KMS-11 (cell line): Measurements from ENCODE around the gene RNF225.

ENCODE experiments used
- H2AFZ ChIP-seq: fragments of 200-600 bp; sonication (generic); 2 replicates; pipeline ENCODE4 v1.6.1; 2016; ENCODE audit warnings: antibody characterized with exemption, mixed run types, low read depth
- H3K27ac ChIP-seq: fragments of 200-600 bp; sonication (generic); 2 replicates; pipeline ENCODE4 v1.6.1; 2016; ENCODE audit warnings: mild to moderate bottlenecking, mixed run types
- H3K27me3 ChIP-seq: fragments of 200-600 bp; sonication (generic); 2 replicates; pipeline ENCODE4 v1.6.1; 2017; ENCODE audit warnings: mild to moderate bottlenecking, low read depth, mixed run types, moderate library complexity; ENCODE audit not compliant: insufficient read depth
- H3K36me3 ChIP-seq: fragments of 200-600 bp; sonication (generic); 2 replicates; pipeline ENCODE4 v1.6.1; 2017; ENCODE audit warnings: mild to moderate bottlenecking, mixed run types; ENCODE audit not compliant: insufficient read depth
- H3K4me1 ChIP-seq: fragments of 200-600 bp; sonication (generic); 2 replicates; pipeline ENCODE4 v1.6.1; 2016; ENCODE audit warnings: mild to moderate bottlenecking, low read depth, mixed run types; ENCODE audit not compliant: poor library complexity, severe bottlenecking
- H3K4me2 ChIP-seq: fragments of 200-600 bp; sonication (generic); 2 replicates; pipeline ENCODE4 v1.7.0; 2016; ENCODE audit warnings: mild to moderate bottlenecking, mixed run types
- H3K4me3 ChIP-seq: fragments of 200-600 bp; sonication (generic); IDR thresholded peaks from 2 replicates; pipeline ENCODE4 v1.6.1; 2017; ENCODE audit warnings: low read depth, low read length, mixed read lengths; ENCODE audit not compliant: insufficient read depth
- H3K79me2 ChIP-seq: fragments of 200-600 bp; sonication (generic); 2 replicates; pipeline ENCODE4 v1.6.1; 2016; ENCODE audit warnings: low read depth, mixed run types; ENCODE audit not compliant: insufficient read depth
- H3K9ac ChIP-seq: fragments of 200-600 bp; sonication (generic); 2 replicates; pipeline ENCODE4 v1.6.1; 2016; ENCODE audit warnings: mild to moderate bottlenecking, mixed run types
- H4K20me1 ChIP-seq: fragments of 200-600 bp; sonication (generic); 2 replicates; pipeline ENCODE4 v1.6.1; 2016; ENCODE audit warnings: mild to moderate bottlenecking, mixed run types; ENCODE audit not compliant: insufficient read depth
- TF ChIP-seq, protein P1 (sequence below): fragments of 200-600 bp; sonication (generic); conservative IDR thresholded peaks from 2 replicates; pipeline ENCODE4 v1.6.1; 2017; ENCODE audit warnings: low read depth, mild to moderate bottlenecking, antibody characterized with exemption, low read length, moderate library complexity, mixed read lengths

RNF225 gene

DNA sequence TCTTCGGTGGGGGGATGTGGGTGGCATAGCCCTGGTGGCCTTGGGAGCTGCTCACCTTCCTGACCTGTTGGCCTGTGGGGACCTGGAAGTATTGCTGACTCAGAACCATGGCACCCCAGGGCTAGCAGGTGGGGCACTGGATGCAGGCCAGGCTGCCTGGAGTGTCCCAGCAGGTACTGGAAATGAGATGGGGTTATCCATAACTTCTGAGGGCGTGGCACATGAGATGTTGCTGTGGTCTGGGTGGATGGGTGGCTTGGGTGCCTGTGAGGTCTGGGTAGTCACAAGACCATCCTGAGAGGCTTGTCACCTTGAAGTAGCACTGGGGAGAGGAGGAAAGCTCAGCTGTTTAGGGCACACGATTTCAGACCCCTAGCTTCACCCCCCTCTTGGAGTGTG, 636 bp upstream of the RNF225 start:
- Histone ChIP-seq H3K27me3 (no peaks in the 10 kb centered on the region), H3K79me2 (peaks cover 27% of the 10 kb centered on the region), H3K9ac (no peak overlapping the region), H4K20me1 (peaks cover 8% of the 10 kb centered on the region), H2AFZ (no peak overlapping the region), H3K4me1 (peaks cover 18% of the 10 kb centered on the region), H3K4me3 (no peak overlapping the region), H3K4me2 (no peak overlapping the region), H3K36me3 (peaks cover 14% of the 10 kb centered on the region; the same call in 1 of the 2 replicates), H3K27ac (no peak overlapping the region)
- TF ChIP-seq, protein P1, sequence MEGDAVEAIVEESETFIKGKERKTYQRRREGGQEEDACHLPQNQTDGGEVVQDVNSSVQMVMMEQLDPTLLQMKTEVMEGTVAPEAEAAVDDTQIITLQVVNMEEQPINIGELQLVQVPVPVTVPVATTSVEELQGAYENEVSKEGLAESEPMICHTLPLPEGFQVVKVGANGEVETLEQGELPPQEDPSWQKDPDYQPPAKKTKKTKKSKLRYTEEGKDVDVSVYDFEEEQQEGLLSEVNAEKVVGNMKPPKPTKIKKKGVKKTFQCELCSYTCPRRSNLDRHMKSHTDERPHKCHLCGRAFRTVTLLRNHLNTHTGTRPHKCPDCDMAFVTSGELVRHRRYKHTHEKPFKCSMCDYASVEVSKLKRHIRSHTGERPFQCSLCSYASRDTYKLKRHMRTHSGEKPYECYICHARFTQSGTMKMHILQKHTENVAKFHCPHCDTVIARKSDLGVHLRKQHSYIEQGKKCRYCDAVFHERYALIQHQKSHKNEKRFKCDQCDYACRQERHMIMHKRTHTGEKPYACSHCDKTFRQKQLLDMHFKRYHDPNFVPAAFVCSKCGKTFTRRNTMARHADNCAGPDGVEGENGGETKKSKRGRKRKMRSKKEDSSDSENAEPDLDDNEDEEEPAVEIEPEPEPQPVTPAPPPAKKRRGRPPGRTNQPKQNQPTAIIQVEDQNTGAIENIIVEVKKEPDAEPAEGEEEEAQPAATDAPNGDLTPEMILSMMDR, result no peak

DNA sequence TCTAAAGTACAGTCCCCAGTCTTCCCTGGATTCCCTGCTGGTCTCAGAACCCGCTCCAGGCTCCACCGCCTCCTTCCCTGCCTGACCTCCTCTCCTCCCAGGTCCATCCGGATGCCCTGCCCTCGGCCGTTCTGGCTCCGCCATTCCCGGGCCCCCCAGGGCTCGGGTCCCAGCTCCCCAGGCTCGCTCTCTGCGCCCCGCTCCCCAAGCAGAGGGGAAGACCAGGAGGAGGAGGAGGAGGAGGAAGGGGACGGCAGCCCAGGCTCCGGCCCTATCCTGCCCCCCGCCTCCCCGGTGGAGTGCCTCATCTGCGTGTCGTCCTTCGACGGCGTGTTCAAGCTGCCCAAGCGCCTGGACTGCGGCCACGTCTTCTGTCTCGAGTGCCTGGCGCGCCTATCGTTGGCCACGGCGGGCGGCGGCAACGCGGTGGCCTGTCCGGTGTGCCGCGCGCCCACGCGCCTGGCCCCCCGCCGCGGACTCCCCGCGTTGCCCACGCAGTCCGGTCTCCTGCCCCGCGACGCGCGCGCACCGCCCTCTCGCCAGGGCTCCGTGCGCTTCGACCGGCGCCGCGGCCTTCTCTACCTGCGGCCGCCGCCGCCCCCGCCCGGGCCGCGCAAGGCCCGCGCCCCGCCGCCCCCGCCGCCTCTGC, 647 bp downstream of the RNF225 start:
- H3K27ac ChIP-seq, result no peak overlapping the region
- TF ChIP-seq, protein P1, result no peak
- no peak overlapping the region for H3K4me3 ChIP-seq
- H3K4me2 ChIP-seq, result no peak overlapping the region
- H3K36me3 ChIP-seq, result peaks cover 10% of the 10 kb centered on the region; the same call in 1 of the 2 replicates
- H3K27me3 ChIP-seq, result no peaks in the 10 kb centered on the region
- H2AFZ ChIP-seq, result no peak overlapping the region
- H3K79me2 ChIP-seq, result peaks cover 14% of the 10 kb centered on the region
- peaks cover 13% of the 10 kb centered on the region for H3K4me1 ChIP-seq
- H3K9ac ChIP-seq, result no peak overlapping the region
- 0 out of 2 replicates have a peak, but pooled peaks cover under 1% of the 10 kb centered on the region for H4K20me1 ChIP-seq

DNA sequence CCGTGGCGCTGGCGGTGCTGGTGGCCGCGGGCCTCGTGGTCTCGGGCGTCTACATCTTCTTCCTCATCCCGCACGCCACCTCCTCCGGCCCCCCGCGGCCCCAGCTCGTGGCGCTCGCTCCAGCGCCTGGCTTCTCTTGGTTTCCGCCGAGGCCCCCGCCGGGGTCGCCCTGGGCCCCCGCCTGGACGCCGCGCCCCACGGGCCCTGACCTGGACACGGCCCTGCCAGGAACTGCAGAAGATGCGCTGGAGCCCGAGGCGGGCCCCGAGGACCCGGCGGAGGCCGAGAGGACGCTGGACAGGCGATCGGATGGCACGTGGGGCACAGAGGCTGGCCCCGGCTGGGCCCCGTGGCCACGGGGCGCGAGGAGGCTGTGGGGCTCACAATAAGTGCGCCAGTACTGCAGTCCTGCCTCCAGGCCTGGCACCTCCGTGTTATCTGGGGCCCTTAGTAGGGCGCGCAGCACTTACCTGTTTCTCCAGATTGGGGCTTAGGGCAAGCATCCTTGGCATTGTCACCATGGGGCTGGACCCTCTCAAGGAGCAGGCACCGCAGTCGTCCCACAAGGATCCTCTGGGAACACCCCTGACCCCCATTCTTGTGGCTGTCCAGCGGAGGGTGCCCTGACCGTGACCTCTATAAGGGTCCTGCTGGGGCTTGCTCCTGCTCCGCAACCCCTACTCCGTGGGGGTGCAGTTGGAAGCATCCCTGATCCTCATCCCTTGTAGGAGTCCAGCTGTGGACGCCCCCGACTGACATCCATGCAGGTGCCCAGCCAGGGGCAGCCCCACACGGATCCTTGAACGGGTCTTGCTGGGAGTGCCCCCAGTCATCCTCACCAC, 1.5 kb downstream of the RNF225 start:
- Histone ChIP-seq H3K4me2 (no peak overlapping the region), H3K27ac (no peak overlapping the region)

DNA sequence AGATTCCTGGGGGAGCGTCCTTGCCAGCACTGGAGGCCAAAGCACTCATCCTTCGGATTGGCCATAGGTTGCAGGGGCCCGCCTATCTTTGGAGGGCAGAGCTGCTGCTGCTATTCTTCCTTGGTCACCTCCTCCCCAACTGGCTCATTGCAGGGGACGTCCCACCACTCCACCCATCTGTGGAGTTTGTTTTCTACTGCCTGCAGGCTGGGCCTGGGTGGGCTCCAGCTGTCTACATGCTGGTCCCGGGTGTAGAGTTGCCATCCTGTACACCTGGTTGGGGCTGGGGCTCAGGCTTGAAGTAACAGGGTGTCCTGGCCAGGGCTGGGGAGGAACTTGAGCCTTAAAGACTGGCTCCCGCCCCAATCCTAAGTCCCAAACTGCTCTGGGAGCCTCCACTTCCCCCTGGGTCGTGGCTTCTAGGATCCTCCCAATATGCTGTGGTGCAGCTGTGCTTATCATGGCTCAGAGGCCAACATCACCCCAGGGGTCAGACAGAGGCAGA, 2.1 kb downstream of the RNF225 start:
- TF ChIP-seq, protein P1, result no peak
- peaks cover 13% of the 10 kb centered on the region for H3K4me1 ChIP-seq
- H2AFZ ChIP-seq, result no peak overlapping the region
- no peaks in the 10 kb centered on the region for H3K79me2 ChIP-seq
- H3K27ac ChIP-seq, result no peak overlapping the region
- H3K36me3 ChIP-seq, result peaks cover 5% of the 10 kb centered on the region; the same call in 1 of the 2 replicates
- H3K27me3 ChIP-seq, result no peaks in the 10 kb centered on the region
- no peak overlapping the region for H3K9ac ChIP-seq
- no peak overlapping the region for H3K4me3 ChIP-seq
- no peak overlapping the region for H3K4me2 ChIP-seq
- no peaks in the 10 kb centered on the region for H4K20me1 ChIP-seq

More for the DNA sequence above, 1.5 kb downstream of the RNF225 start:
- TF ChIP-seq, protein P1, result no peak
- no peak overlapping the region for H3K4me3 ChIP-seq
- peaks cover 6% of the 10 kb centered on the region; the same call in 1 of the 2 replicates for H3K79me2 ChIP-seq
- peaks cover 11% of the 10 kb centered on the region for H3K4me1 ChIP-seq
- no peaks in the 10 kb centered on the region for H4K20me1 ChIP-seq
- no peaks in the 10 kb centered on the region for H3K27me3 ChIP-seq
- peaks cover 9% of the 10 kb centered on the region; the same call in 1 of the 2 replicates for H3K36me3 ChIP-seq
- H3K9ac ChIP-seq, result no peak overlapping the region
- no peak overlapping the region for H2AFZ ChIP-seq
